ENCODE measurements around the gene C8G.
A peak's percentile ranks its signal among the peaks of the same experiment; 100 is the strongest.

Gene C8G

GRCh38 chr9:136944519-136945332 lies at the start of gene C8G, which contains the start of gene FBXW5:
Gene C8G (plus strand): TSS chr9:136945243. CDS start chr9:136945321, 78 bp downstream.
Gene FBXW5 (minus strand): TSS chr9:136944738. CDS start chr9:136944083, 655 bp downstream.
- Histone ChIP-seq H3K9ac (peak within 1 kb of the TSS; percentile 92 to 98 (median 95)), H3K27ac (peak within 1 kb of the TSS; percentile 84 to 96 (median 93))

GRCh38 chr9:136896027-136896426 lies 49.0 kb upstream of the C8G start:
- H3K9me3 ChIP-seq (replicated peaks in 1 of 11) = no peaks in the 10 kb centered on the region
- H4K20me1 ChIP-seq = peaks cover 61 to 100% (median 100%) of the 10 kb centered on the region in 11 experiments; a peak in 21 of 22 replicates
- H3K4me2 ChIP-seq = no peak overlapping the region
- no peak for TF ChIP-seq Cebpa-rat (IDR thresholded peaks at IDR 0.05)
- no peaks in the 10 kb centered on the region for H3K27me3 ChIP-seq
- H3K36me3 ChIP-seq = peaks cover 53 to 96% (median 82%) of the 10 kb centered on the region in 11 experiments
- H3K4me1 ChIP-seq = peaks cover 0 to 27% (median 11%) of the 10 kb centered on the region in 10 experiments; a peak in 13 of 20 replicates
- no peak overlapping the region for H3K27ac ChIP-seq
- H3K4me3 ChIP-seq = no peak overlapping the region
- peak overlapping the region in 2 of 11 experiments; percentile 19 to 39; a peak in 2 of 22 replicates for H3K9ac ChIP-seq

More at GRCh38 chr9:136944519-136945332, at the start of gene C8G, which contains the start of gene FBXW5:
- Histone ChIP-seq H3K4me3 (peak within 1 kb of the TSS; percentile 83 to 100 (median 98)), H4K20me1 (peaks cover 41 to 46% (median 44%) of the 10 kb centered on the region in 11 experiments; a peak in 21 of 22 replicates), H3K9me3 (replicated peaks in 1 of 11) (no peaks in the 10 kb centered on the region), H3K36me3 (peaks cover 33 to 40% (median 36%) of the 10 kb centered on the region in 11 experiments), H3K27me3 (no peaks in the 10 kb centered on the region), H3K4me2 (peak within 1 kb of the TSS; percentile 95 to 98 (median 97)), H3K4me1 (peaks cover 27 to 74% (median 50%) of the 10 kb centered on the region in 10 experiments)
- no peak for TF ChIP-seq Cebpa-rat (IDR thresholded peaks at IDR 0.05)

GRCh38 chr9:136898483-136899100 lies 46.5 kb upstream of the C8G start:
- H3K4me3 ChIP-seq = no peak overlapping the region
- peaks cover 15 to 27% (median 22%) of the 10 kb centered on the region in 10 experiments for H3K4me1 ChIP-seq
- H3K36me3 ChIP-seq = peaks cover 69 to 98% (median 88%) of the 10 kb centered on the region in 11 experiments
- no peaks in the 10 kb centered on the region for H3K9me3 ChIP-seq (replicated peaks in 1 of 11)
- no peak for TF ChIP-seq Cebpa-rat (IDR thresholded peaks at IDR 0.05)
- H3K9ac ChIP-seq = 0 out of 22 replicates have a peak overlapping the region, but pooled peaks of 1 of the 11 experiments have one; percentile 22
- H3K4me2 ChIP-seq = no peak overlapping the region
- H3K27ac ChIP-seq = no peak overlapping the region
- peaks cover 53 to 100% (median 97%) of the 10 kb centered on the region in 11 experiments; a peak in 21 of 22 replicates for H4K20me1 ChIP-seq
- no peaks in the 10 kb centered on the region for H3K27me3 ChIP-seq

DNA sequence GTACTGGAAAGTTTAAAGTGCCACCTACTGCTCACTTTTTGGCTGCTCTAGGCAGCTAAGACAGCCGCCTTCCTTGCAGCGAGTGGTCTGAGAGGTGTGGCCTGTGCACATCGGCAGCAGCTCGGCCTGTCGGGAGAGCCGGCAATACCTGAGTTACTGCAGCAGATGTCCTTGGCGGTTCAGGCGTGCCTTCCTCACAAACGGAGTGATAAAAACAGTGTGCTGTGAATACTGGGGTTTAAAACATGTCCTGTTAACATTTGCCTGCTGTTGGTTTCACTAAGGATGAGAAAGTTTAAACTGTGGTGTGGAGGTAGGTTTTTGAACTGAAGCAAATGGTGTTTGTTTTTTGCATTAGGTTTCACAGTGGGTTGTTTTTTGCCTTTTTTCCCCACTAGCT lies 45.8 kb upstream of the C8G start:
- Histone ChIP-seq H3K27ac (no peak overlapping the region), H3K4me1 (peaks cover 15 to 27% (median 22%) of the 10 kb centered on the region in 10 experiments), H3K9ac (peak overlapping the region in 1 of 11 experiments; percentile 5; a peak in 1 of 22 replicates), H3K4me2 (no peak overlapping the region), H3K36me3 (peaks cover 67 to 98% (median 90%) of the 10 kb centered on the region in 11 experiments), H3K4me3 (no peak overlapping the region), H3K27me3 (no peaks in the 10 kb centered on the region), H4K20me1 (peaks cover 48 to 100% (median 91%) of the 10 kb centered on the region in 11 experiments; a peak in 21 of 22 replicates), H3K9me3 (replicated peaks in 1 of 11) (no peaks in the 10 kb centered on the region)
- no peak for TF ChIP-seq Cebpa-rat (IDR thresholded peaks at IDR 0.05)

DNA sequence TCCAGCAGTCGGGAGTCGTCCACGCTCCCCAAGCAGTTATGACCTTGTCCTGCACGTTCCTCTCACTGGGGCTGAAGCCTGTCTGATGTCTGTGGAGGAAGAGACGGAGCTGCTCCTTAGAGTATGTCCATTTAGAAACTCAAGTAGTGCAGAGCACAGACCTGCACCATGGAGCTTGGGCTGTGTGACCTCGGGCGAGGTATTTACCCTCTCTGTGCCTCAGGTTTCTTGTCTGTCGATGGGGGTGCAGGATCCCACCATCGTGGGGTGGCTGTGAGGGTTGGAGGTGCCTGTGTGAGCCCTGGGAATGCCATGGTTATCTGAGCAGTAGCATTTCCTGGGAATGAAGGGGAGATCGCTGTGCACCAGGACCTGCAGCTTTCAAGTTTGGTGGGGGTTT lies 44.5 kb upstream of the C8G start:
- Histone ChIP-seq H3K4me2 (no peak overlapping the region), H4K20me1 (peaks cover 36 to 97% (median 82%) of the 10 kb centered on the region in 11 experiments; a peak in 21 of 22 replicates), H3K36me3 (peaks cover 63 to 98% (median 91%) of the 10 kb centered on the region in 11 experiments), H3K4me1 (peaks cover 15 to 27% (median 23%) of the 10 kb centered on the region in 10 experiments), H3K27ac (no peak overlapping the region), H3K9ac (peak overlapping the region in 2 of 11 experiments; percentile 26 to 42; a peak in 1 of 22 replicates), H3K9me3 (replicated peaks in 1 of 11) (no peaks in the 10 kb centered on the region; a peak in 1 of 22 replicates), H3K4me3 (no peak overlapping the region), H3K27me3 (no peaks in the 10 kb centered on the region)
- no peak for TF ChIP-seq Cebpa-rat (IDR thresholded peaks at IDR 0.05)

GRCh38 chr9:136900988-136901515 lies 44.0 kb upstream of the C8G start:
- Histone ChIP-seq H4K20me1 (peaks cover 32 to 97% (median 77%) of the 10 kb centered on the region in 11 experiments; a peak in 21 of 22 replicates), H3K9ac (peak overlapping the region in 8 of 11 experiments; percentile 6 to 42 (median 30); a peak in 7 of 22 replicates), H3K36me3 (peaks cover 68 to 98% (median 93%) of the 10 kb centered on the region in 11 experiments)

GRCh38 chr9:136901516-136902258 lies 43.4 kb upstream of the C8G start:
- peak overlapping the region in 10 of 11 experiments; percentile 11 to 42 (median 34); a peak in 10 of 22 replicates for H3K9ac ChIP-seq
- no peak for TF ChIP-seq Cebpa-rat (IDR thresholded peaks at IDR 0.05)
- no peaks in the 10 kb centered on the region for H3K27me3 ChIP-seq
- H3K27ac ChIP-seq = peak overlapping the region in 7 of 11 experiments; percentile 10 to 54 (median 21); a peak in 7 of 22 replicates
- no peaks in the 10 kb centered on the region; a peak in 1 of 22 replicates for H3K9me3 ChIP-seq (replicated peaks in 1 of 11)
- peaks cover 74 to 100% (median 96%) of the 10 kb centered on the region in 11 experiments for H3K36me3 ChIP-seq
- H3K4me3 ChIP-seq = no peak overlapping the region
- peak overlapping the region; percentile 22 to 53 (median 40); a peak in 18 of 22 replicates for H3K4me2 ChIP-seq
- H4K20me1 ChIP-seq = peaks cover 26 to 96% (median 75%) of the 10 kb centered on the region in 11 experiments; a peak in 21 of 22 replicates
- H3K4me1 ChIP-seq = peaks cover 15 to 31% (median 23%) of the 10 kb centered on the region in 10 experiments

More at GRCh38 chr9:136900988-136901515, 44.0 kb upstream of the C8G start:
- H3K4me2 ChIP-seq = peak overlapping the region in 7 of 11 experiments; percentile 24 to 53 (median 40); a peak in 7 of 22 replicates
- peak overlapping the region in 3 of 11 experiments; percentile 10 to 54 (median 48); a peak in 3 of 22 replicates for H3K27ac ChIP-seq
- TF ChIP-seq Cebpa-rat (IDR thresholded peaks at IDR 0.05) = no peak
- peaks cover 15 to 30% (median 23%) of the 10 kb centered on the region in 10 experiments for H3K4me1 ChIP-seq
- no peak overlapping the region for H3K4me3 ChIP-seq
- H3K27me3 ChIP-seq = no peaks in the 10 kb centered on the region
- H3K9me3 ChIP-seq (replicated peaks in 1 of 11) = no peaks in the 10 kb centered on the region; a peak in 1 of 22 replicates

All from BLaER1 treated with 17β-estradiol and CSF1 and Interleukin-3, amounts not matched to agents 10 nM and 100 nM (cell line).